ENCODE measurements around the gene TRAK2.

TRAK2 gene

GRCh38 chr2:201413552-201413951, 37.7 kb downstream of the TRAK2 start:
- TF ChIP-seq, protein P1, sequence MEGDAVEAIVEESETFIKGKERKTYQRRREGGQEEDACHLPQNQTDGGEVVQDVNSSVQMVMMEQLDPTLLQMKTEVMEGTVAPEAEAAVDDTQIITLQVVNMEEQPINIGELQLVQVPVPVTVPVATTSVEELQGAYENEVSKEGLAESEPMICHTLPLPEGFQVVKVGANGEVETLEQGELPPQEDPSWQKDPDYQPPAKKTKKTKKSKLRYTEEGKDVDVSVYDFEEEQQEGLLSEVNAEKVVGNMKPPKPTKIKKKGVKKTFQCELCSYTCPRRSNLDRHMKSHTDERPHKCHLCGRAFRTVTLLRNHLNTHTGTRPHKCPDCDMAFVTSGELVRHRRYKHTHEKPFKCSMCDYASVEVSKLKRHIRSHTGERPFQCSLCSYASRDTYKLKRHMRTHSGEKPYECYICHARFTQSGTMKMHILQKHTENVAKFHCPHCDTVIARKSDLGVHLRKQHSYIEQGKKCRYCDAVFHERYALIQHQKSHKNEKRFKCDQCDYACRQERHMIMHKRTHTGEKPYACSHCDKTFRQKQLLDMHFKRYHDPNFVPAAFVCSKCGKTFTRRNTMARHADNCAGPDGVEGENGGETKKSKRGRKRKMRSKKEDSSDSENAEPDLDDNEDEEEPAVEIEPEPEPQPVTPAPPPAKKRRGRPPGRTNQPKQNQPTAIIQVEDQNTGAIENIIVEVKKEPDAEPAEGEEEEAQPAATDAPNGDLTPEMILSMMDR (IDR thresholded peaks at IDR 0.05; ENCODE audit: borderline replicate concordance, insufficient read depth, low read depth, low read length) = no peak
- no peak overlapping the region for H3K4me3 ChIP-seq (ENCODE audit: low read depth, low read length)

DNA sequence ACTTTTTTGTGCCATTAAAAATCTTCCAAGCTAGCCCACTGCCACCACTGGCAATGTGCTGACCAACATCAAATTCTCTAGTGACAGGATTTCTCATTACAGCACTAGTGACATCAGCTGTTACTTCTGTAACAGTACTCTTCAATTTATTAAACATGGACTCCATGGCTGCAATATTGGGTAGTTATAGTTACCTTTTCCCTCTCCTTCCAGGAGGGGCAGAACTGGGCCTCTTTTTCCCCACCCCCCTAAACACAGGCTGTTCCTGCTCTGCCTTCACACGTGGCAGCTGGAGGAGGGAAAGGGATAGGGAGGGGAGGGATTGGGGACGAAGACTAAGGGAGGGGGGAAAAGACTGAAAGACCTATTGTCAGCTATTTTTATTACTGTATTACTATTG, 38.1 kb downstream of the TRAK2 start:
- H3K4me3 ChIP-seq (ENCODE audit: low read depth, low read length) = no peak overlapping the region
- TF ChIP-seq, protein P1 (IDR thresholded peaks at IDR 0.05; ENCODE audit: borderline replicate concordance, insufficient read depth, low read depth, low read length) = no peak

GRCh38 chr2:201411421-201411820, 39.8 kb downstream of the TRAK2 start:
- TF ChIP-seq, protein P1 (IDR thresholded peaks at IDR 0.05; ENCODE audit: borderline replicate concordance, insufficient read depth, low read depth, low read length) = no peak
- H3K4me3 ChIP-seq (ENCODE audit: low read depth, low read length) = no peak overlapping the region

- TF ChIP-seq, protein P1 (IDR thresholded peaks at IDR 0.05; ENCODE audit: borderline replicate concordance, insufficient read depth, low read depth, low read length) = no peak
- no peak overlapping the region for H3K4me3 ChIP-seq (ENCODE audit: low read depth, low read length)
Observed at GRCh38 chr2:201408931-201409330, 42.3 kb downstream of the TRAK2 start.

GRCh38 chr2:201407265-201407664, 44.0 kb downstream of the TRAK2 start:
- H3K4me3 ChIP-seq (ENCODE audit: low read depth, low read length) = no peak overlapping the region

DNA sequence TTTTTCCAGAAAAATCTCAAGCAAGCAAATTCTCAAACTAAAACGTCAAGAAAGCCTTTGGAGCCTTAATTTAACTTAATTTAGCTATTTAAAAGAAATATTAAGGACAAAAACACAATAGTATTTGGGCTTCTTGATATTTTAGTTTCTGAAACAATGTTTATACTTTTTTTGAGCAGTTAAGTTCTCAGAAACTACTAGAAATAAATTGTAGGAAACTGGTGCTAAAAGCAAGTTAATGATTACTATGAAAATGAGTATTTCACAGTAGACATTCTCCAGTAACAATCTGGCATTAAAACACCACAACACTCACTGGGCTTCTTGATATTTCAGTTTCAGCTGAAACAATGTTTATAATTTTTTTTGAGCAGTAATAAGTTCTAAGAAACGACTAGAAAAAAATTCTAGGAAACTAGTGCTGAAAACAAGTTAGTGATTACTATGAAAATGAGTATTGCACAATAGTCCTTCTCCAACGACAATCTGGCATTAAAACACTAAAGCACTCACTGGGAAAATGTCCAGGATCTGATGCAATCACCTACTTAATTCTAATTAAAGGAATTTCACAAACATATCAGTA, 45.1 kb downstream of the TRAK2 start:
- TF ChIP-seq, protein P1 (IDR thresholded peaks at IDR 0.05; ENCODE audit: borderline replicate concordance, insufficient read depth, low read depth, low read length) = no peak
- H3K4me3 ChIP-seq (ENCODE audit: low read depth, low read length) = no peak overlapping the region

More at GRCh38 chr2:201407265-201407664, 44.0 kb downstream of the TRAK2 start:
- TF ChIP-seq, protein P1 (IDR thresholded peaks at IDR 0.05; ENCODE audit: borderline replicate concordance, insufficient read depth, low read depth, low read length) = no peak

DNA sequence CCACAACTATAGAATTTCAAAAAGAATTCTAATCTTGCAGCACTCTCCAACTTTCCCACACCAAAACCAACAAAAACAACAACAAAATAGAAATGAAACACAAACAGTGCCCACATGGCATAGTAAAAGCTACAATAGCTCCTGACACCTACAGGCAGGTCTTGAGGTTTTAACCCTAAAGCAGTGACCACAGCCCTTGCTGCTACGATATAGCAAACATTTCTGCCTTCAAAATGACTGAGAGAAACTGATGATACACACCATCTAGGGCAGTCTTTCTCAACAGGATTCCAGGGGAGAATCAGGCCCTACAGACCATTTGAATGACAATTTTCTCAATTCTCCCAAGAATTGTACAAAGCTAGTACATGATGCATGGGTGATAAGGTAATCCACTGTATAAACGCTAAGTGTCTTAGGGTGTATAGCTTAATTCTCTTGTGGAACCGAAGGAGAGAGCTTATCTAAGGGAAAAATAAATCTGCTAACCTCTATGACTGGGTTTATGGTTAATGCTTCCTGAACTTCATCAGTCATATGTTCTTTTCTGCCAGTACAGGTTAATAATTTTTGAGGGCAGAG, 46.5 kb downstream of the TRAK2 start:
- H3K4me3 ChIP-seq (ENCODE audit: low read depth, low read length) = no peak overlapping the region
- TF ChIP-seq, protein P1 (IDR thresholded peaks at IDR 0.05; ENCODE audit: borderline replicate concordance, insufficient read depth, low read depth, low read length) = no peak

Measured in GM12875 (cell line).